B cell (primary cell): Measurements from ENCODE around the gene GMPR.

Experiments
- EZH2 ChIP-seq: IDR thresholded peaks from 2 replicates; pipeline ENCODE4 v1.6.1; 2012; ENCODE audit warnings: borderline replicate concordance, low read depth, mild to moderate bottlenecking, moderate library complexity, low read length; ENCODE audit not compliant: insufficient read depth, poor library complexity, severe bottlenecking
- TF ChIP-seq, protein P1 (sequence below): fragments of 200-600 bp; IDR thresholded peaks from one replicate; pipeline ENCODE4 v1.8.0; 2022; ENCODE audit warnings: antibody characterized with exemption, mild to moderate bottlenecking

DNA sequence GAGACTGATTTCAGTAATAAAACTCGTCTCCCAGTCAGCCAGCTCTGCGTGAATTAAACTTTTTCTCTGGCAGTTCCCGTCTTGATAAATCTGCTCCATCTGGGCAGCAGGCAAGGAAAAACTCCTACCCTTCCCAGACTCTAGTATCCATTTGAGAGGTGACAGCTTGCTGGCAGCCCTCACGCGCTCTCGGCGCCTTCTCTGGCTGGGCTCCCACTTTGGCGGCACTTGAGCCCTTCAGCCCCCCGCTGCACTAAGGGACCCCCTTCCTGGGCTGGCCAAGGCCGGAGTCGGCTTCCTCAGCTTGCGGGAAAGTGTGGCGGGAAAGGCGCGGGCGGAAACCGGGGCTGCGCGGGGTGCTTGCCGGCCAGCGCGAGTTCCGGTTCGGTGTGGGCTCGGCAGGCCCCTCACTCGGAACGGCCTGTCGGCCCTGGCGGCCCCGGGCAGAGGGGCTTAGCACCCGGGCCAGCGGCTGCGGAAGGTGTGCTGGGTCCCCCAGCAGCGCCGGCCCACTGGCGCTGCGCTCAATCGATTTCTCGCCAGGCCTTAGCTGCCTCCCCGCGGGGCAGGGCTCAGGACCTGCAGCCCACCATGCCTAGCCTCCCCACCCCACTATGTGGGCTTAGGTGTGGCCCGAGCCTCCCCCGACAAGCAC is 21.8 kb upstream of the GMPR start:
- TF ChIP-seq, protein P1, sequence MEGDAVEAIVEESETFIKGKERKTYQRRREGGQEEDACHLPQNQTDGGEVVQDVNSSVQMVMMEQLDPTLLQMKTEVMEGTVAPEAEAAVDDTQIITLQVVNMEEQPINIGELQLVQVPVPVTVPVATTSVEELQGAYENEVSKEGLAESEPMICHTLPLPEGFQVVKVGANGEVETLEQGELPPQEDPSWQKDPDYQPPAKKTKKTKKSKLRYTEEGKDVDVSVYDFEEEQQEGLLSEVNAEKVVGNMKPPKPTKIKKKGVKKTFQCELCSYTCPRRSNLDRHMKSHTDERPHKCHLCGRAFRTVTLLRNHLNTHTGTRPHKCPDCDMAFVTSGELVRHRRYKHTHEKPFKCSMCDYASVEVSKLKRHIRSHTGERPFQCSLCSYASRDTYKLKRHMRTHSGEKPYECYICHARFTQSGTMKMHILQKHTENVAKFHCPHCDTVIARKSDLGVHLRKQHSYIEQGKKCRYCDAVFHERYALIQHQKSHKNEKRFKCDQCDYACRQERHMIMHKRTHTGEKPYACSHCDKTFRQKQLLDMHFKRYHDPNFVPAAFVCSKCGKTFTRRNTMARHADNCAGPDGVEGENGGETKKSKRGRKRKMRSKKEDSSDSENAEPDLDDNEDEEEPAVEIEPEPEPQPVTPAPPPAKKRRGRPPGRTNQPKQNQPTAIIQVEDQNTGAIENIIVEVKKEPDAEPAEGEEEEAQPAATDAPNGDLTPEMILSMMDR = no peak
- TF ChIP-seq EZH2 = no peak
